GM12864 (cell line): ENCODE measurements around the gene HMG20A.

ENCODE experiments used
- DNase-seq: peaks from one replicate; pipeline ENCODE4 v3.0.0-alpha.2; 2011; ENCODE audit warnings: low read depth
- H3K4me3 ChIP-seq: 2 replicates; pipeline ENCODE4 v1.5.1; 2011; ENCODE audit warnings: mild to moderate bottlenecking, low read depth, low read length, control low read depth
- CTCF ChIP-seq: IDR thresholded peaks from 2 replicates; pipeline ENCODE4 v1.5.1; 2011; ENCODE audit warnings: low read depth, mild to moderate bottlenecking, moderate library complexity, low read length, control low read depth, inconsistent platforms; ENCODE audit errors: missing control alignments

HMG20A gene

GRCh38 chr15:77430213-77430612, 9.5 kb downstream of the HMG20A start:
- no peak for TF ChIP-seq CTCF
- DNase-seq = no peak
- H3K4me3 ChIP-seq = no peak overlapping the region

- no peak for DNase-seq
- TF ChIP-seq CTCF = no peak
- H3K4me3 ChIP-seq = no peak overlapping the region
Observed at GRCh38 chr15:77430652-77431051, 10.0 kb downstream of the HMG20A start.

GRCh38 chr15:77436822-77437221, 16.1 kb downstream of the HMG20A start:
- no peak overlapping the region for H3K4me3 ChIP-seq
- DNase-seq = no peak
- TF ChIP-seq CTCF = no peak

- no peak for TF ChIP-seq CTCF
- DNase-seq = no peak
- H3K4me3 ChIP-seq = no peak overlapping the region
Observed at GRCh38 chr15:77437264-77437663, 16.6 kb downstream of the HMG20A start.

GRCh38 chr15:77440378-77440999, 19.8 kb downstream of the HMG20A start:
- no peak overlapping the region for H3K4me3 ChIP-seq
- no peak for DNase-seq
- no peak for TF ChIP-seq CTCF

- DNase-seq = no peak
Observed at GRCh38 chr15:77446840-77447390, 26.2 kb downstream of the HMG20A start.

More at GRCh38 chr15:77446840-77447390, 26.2 kb downstream of the HMG20A start:
- TF ChIP-seq CTCF = no peak
- no peak overlapping the region for H3K4me3 ChIP-seq
